ENCODE measurements around the gene METAP2.

DNA sequence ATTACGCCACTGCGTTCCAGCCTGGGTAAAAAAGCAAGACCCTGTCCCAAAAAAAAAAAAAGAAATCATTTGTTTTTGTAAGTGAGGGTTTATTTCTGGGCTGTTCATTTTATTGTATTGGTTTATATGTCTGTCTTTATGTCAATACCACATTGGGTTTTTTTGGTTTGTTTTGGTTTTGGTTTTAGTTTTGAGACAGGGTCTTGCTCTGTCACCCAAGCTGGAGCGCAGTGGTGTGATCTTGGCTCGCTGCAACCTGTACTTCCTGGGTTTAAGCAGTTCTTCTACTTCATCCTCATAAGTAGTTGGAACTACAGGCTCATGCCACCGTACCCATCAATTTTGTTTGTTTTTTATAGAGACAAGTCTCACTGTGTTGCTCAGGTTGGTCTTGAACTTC is 25.0 kb downstream of the METAP2 start:
- TF ChIP-seq POLR2AphosphoS5 (IDR thresholded peaks at IDR 0.05; ENCODE audit: low read depth, low read length) (no peak), POLR2A (IDR thresholded peaks at IDR 0.05; ENCODE audit: low read depth, low read length) (no peak)

Measured in GM12891 (cell line).